Fibroblast of mammary gland (primary cell): ENCODE data around the gene IGBP1.

ENCODE experiments used
- DNase-seq: peaks from one replicate; pipeline ENCODE4 v3.0.0-alpha.2; 2010; ENCODE audit warnings: low read depth
- H3K4me3 ChIP-seq: 2 replicates; pipeline ENCODE4 v1.5.1; 2011; ENCODE audit warnings: low read depth, mild to moderate bottlenecking, low read length, moderate library complexity; ENCODE audit not compliant: control insufficient read depth
- TF ChIP-seq, protein P1 (sequence below): conservative IDR thresholded peaks from 2 replicates; pipeline ENCODE4 v1.5.1; 2011; ENCODE audit warnings: low read depth, low read length, inconsistent platforms; ENCODE audit not compliant: control insufficient read depth, insufficient read depth

Gene IGBP1

DNA sequence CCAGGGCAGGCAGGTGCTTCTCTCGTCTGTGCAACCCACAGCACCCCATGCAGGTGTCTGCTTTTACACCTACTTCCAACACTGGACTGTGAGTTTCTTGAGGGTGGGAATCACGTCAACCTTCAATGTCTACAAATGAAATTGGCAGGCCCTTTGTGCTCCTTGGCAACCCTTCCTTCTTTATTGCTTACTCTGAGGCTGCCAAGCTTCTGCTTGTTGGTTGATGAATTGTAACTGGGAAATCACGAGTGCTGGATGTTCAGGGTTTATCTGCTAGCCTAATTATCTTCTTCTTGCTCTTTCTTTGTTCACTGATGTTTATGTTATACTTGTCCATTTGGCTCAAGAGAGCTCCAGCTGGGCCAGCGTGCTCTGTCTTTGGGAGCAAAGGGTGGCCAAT is 41.5 kb downstream of the IGBP1 start:
- peak; percentile 78 for DNase-seq
- H3K4me3 ChIP-seq: no peak overlapping the region
- TF ChIP-seq, protein P1, sequence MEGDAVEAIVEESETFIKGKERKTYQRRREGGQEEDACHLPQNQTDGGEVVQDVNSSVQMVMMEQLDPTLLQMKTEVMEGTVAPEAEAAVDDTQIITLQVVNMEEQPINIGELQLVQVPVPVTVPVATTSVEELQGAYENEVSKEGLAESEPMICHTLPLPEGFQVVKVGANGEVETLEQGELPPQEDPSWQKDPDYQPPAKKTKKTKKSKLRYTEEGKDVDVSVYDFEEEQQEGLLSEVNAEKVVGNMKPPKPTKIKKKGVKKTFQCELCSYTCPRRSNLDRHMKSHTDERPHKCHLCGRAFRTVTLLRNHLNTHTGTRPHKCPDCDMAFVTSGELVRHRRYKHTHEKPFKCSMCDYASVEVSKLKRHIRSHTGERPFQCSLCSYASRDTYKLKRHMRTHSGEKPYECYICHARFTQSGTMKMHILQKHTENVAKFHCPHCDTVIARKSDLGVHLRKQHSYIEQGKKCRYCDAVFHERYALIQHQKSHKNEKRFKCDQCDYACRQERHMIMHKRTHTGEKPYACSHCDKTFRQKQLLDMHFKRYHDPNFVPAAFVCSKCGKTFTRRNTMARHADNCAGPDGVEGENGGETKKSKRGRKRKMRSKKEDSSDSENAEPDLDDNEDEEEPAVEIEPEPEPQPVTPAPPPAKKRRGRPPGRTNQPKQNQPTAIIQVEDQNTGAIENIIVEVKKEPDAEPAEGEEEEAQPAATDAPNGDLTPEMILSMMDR: no peak

DNA sequence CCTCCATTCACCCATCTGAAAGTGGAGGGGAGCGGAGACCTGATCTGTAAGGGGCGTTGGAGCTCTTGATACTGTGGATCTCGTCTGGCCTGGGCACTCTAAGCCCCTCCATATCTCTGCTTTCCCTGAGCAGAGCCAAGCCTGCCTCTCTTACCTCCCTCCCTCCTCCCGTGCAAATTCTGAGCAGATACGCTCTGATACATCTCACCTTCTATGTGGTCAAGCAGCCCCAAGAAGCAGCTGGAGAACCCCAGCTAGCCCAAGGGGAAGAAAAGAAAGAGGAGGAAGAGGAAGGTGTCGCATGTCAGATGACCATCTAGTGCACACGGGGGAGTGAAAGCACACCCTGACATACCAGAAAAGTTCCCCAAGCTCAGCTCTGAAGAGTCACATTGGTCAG is 42.1 kb downstream of the IGBP1 start:
- TF ChIP-seq, protein P1: no peak
- H3K4me3 ChIP-seq: no peak overlapping the region
- no peak for DNase-seq

DNA sequence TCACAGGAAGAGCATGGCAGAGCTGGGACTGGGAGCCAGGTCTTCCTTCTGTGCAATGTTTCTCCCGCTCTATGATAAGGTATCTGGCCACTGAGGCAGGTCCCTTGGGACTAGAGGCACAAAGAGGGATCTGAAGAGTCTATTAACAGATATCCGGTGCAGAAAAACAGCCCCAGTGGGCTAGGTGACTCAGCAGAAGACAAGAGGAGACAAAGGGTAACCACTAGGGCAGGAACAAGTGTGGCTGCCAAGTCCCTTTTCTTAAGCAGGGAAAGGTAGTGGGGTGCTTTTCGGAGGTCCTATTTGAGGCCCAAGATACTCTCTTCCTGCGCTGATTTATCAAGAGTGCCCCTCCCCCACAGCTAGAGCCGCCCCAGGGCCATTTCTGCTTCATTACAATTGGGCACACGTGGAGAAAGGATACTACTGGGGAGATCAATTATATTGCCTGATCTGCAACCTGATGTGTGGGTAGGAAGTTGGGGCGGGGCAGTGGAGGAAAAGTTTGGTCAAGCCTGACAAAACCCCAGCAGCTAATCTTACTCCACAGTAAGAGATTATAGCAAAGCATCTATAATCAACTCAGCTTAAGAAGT is 43.8 kb downstream of the IGBP1 start, which contains the start of gene DGAT2L6:
Gene DGAT2L6 (plus strand): TSS at position 546 of the 596 bp plus-strand sequence. CDS start 100 bp downstream, outside the sequence.
- TF ChIP-seq, protein P1: no peak
- DNase-seq: peak; percentile 43
- no peak within 1 kb of the TSS for H3K4me3 ChIP-seq

DNA sequence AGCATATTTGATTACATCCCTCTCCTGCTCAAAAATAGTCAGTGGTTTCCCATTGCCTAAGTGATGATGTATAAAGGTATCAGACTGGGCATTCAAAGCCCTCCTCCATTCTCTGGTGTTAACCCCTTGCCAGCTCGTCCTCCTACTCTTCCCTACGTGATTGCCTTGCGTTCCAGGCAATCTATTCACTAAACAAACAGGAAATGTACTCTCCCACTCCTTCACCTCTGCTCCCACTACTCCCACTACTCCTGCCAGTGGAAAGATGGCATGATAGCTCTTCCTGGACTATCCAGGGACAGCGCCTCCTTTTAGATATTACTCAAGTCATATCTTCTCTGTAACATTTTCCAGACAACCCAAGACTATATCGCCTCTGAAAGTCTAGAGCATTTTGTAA is 49.8 kb downstream of the IGBP1 start:
- H3K4me3 ChIP-seq: no peak overlapping the region
- TF ChIP-seq, protein P1: no peak
- no peak for DNase-seq

DNA sequence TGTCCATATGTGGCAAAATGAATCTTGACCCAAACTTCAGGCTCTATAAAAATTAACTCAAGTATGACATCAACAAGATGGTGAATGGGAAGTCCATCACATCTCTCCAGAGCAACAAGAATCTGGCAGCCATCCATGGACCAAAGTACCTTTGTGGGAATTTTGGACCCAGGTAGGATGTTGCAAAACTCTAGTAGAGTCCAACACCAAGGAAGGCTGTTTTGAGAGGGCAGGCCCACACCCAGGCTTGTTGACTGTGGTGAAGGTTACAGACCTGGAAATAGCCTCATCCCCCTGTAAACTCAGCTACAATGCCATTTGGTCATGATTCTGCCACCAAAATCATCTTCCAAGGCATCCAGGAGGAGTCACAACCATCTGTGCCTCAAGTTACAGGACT is 57.0 kb downstream of the IGBP1 start:
- TF ChIP-seq, protein P1: no peak
- no peak for DNase-seq

DNA sequence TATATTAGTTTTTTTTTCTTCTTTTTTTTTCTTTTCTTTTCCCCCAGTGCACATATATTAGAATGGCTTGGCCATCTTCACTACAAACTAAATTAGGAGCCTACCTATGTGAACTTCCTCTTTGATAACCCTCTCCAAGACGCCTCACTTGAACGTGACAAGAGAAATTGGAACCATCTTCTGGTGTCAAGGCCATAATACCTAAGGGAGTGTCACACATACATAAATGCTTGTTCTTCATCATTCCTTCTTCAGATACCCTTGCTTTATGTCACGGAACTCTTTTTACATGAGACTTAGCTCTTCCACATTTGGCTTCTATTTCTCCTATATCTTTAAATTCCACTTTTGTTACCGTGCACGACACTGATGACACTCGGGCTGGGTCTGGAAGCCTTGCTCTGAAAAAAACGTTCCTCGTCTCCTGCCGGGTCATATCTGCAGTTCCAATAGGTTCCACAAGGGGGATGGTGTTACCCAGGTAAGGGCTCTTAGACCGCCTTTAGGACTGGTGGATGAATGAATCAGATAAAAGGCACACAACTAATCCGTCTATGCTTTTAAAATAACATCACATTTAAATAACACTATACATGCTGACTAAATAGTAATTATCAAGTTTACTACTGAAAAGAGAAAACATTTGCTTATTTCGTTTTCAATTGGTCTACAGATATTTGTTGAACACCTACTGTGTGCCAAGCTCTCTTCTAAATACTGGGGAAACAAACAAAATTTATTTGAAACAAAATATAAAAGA is 63.9 kb downstream of the IGBP1 start:
- no peak overlapping the region for H3K4me3 ChIP-seq
- peak; percentile 69 for DNase-seq
- TF ChIP-seq, protein P1: peak; percentile 73

More for the DNA sequence above, 57.0 kb downstream of the IGBP1 start:
- no peak overlapping the region for H3K4me3 ChIP-seq
